ENCODE data around the gene KIFAP3.

GRCh38 chr1:169892927-169893644 is 181.4 kb downstream of the KIFAP3 start:
- TF ChIP-seq CTCF (conservative IDR thresholded peaks at IDR 0.05; ENCODE audit: low read length) (no peak), EZH2phosphoT487 (IDR thresholded peaks at IDR 0.05; ENCODE audit: borderline replicate concordance, low read depth, low read length) (no peak)

Data from OCI-LY7 (cell line).